Thyroid gland (tissue), 4 donors: ENCODE data around the gene AP4S1.
"Not testable (repeated sequence)": the region's sequence is repeated elsewhere in the genome, so short reads cannot be mapped to it uniquely, and the experiment has no call there.

Source experiments
- POLR2A ChIP-seq, 2 donors: fragments of 450-650 bp; IDR thresholded peaks; one replicate each; pipeline ENCODE4 v1.6.1; 2017; ENCODE audit warnings: antibody characterized with exemption in 2 of 2, mild to moderate bottlenecking in 2 of 2, moderate library complexity in 1 of 2
- TF ChIP-seq, protein P1 (sequence below), 6 experiments: fragments of 200-600 bp in 3 of 6; fragments of 450-650 bp in 3 of 6; sonication (generic) in 3 of 6; IDR thresholded peaks; one replicate each; pipeline ENCODE4 v1.5.1; 2016 to 2019; ENCODE audit warnings: antibody characterized with exemption in 6 of 6, mild to moderate bottlenecking in 2 of 6, inconsistent platforms in 1 of 6, moderate library complexity in 1 of 6

GRCh38 chr14:31093884-31094839 lies 68.7 kb downstream of the AP4S1 start:
- TF ChIP-seq, protein P1, sequence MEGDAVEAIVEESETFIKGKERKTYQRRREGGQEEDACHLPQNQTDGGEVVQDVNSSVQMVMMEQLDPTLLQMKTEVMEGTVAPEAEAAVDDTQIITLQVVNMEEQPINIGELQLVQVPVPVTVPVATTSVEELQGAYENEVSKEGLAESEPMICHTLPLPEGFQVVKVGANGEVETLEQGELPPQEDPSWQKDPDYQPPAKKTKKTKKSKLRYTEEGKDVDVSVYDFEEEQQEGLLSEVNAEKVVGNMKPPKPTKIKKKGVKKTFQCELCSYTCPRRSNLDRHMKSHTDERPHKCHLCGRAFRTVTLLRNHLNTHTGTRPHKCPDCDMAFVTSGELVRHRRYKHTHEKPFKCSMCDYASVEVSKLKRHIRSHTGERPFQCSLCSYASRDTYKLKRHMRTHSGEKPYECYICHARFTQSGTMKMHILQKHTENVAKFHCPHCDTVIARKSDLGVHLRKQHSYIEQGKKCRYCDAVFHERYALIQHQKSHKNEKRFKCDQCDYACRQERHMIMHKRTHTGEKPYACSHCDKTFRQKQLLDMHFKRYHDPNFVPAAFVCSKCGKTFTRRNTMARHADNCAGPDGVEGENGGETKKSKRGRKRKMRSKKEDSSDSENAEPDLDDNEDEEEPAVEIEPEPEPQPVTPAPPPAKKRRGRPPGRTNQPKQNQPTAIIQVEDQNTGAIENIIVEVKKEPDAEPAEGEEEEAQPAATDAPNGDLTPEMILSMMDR (IDR thresholded peaks at IDR 0.05), result not testable (repeated sequence)
- TF ChIP-seq POLR2A (IDR thresholded peaks at IDR 0.05), result not testable (repeated sequence)
